NCI-H2196 treated with DMSO at 0.1 percent for 48 hours (cell line): Measurements from ENCODE around the gene ANKS1B.
"Not testable (repeated sequence)": the region's sequence is repeated elsewhere in the genome, so short reads cannot be mapped to it uniquely, and the experiment has no call there.

Experiments used
- DNase-seq: peaks from one replicate; lab custom pipeline; 2025; ENCODE audit not compliant: unreplicated experiment; lab: John Stamatoyannopoulos, UW

The ANKS1B gene

GRCh38 chr12:99879439-99879838 is 105.3 kb downstream of the ANKS1B start:
- no peak for DNase-seq

DNA sequence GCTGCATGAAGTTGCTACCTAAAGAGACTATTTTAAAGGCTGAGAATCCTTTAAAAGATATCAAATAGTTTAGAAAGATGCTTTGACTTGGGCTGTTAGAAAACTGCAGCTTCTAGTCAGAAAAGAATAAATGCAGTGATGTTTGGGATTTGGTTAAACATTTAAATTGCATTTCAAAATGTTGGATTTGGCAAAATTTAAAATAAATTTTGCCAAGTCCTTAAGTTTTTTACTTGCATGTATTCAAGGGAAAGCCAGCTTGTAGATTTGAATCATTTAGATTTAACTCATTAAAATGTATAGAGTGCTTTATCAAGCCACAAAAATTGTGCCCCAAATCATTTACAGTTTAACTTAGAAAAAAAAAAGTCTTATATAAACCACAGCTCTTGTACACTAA is 109.7 kb downstream of the ANKS1B start:
- DNase-seq, result no peak

- no peak for DNase-seq
Observed at GRCh38 chr12:99870085-99870484, 114.7 kb downstream of the ANKS1B start.

GRCh38 chr12:99861731-99862130 is 123.0 kb downstream of the ANKS1B start:
- no peak for DNase-seq

GRCh38 chr12:99859126-99859525 is 125.6 kb downstream of the ANKS1B start:
- no peak for DNase-seq

DNA sequence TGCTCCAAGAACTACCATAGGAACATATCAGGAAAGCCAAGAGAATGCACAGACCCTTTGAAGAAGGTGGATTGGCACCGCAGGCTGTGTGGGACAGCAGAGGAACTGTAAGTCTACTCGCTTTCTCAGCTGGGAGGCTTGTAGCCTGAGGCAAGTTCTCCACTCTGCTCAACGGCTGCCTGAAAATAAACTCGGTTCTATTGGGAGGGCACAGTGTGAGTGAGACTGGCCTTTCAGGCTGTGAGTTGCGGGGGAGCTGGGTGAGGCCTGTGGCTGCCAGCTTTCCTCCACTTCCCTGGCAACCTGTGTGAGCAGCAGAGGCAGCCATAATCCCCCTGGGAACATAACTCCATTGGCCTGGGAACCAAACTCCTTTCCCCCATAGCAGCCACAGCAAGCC is 132.1 kb downstream of the ANKS1B start:
- DNase-seq, result no peak

DNA sequence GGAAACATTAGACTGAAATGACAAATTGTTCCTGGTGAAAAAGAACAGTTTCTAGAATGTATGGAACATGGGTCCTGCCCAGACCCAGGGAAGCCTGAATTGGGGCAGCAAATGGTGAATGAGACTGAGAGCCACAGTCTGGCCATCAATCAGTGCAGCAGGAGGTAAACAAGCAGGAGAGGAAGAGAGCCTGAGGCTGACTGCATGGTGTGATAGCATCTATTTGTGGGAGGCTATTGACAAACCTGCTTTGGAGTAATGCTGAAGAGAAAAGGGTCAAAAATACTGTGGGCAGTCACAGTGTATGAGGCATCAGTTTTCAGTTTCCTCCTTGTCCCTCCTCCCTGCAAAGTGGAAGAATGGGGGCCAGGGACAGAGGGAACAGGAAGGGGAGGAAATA is 136.8 kb downstream of the ANKS1B start:
- DNase-seq, result no peak

DNA sequence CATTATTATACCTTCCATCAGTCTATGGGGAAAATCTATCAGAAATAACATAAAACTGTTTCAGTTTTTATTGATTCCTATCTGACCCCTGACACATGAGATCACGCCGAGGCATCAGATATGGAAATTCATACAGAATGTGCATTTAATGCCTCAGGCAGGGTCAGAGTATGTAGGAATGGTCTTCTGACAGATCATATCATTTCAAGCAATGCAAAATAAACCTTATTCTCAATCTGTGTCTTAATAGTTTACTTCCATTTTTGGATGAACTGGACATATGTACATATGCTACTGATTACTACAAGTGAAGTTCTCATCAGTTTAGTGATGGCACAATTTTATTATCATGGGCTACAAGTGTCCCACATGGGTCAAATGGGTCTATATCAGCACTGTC is 150.0 kb downstream of the ANKS1B start:
- DNase-seq, result no peak

GRCh38 chr12:99833397-99833796 is 151.3 kb downstream of the ANKS1B start:
- DNase-seq, result no peak

DNA sequence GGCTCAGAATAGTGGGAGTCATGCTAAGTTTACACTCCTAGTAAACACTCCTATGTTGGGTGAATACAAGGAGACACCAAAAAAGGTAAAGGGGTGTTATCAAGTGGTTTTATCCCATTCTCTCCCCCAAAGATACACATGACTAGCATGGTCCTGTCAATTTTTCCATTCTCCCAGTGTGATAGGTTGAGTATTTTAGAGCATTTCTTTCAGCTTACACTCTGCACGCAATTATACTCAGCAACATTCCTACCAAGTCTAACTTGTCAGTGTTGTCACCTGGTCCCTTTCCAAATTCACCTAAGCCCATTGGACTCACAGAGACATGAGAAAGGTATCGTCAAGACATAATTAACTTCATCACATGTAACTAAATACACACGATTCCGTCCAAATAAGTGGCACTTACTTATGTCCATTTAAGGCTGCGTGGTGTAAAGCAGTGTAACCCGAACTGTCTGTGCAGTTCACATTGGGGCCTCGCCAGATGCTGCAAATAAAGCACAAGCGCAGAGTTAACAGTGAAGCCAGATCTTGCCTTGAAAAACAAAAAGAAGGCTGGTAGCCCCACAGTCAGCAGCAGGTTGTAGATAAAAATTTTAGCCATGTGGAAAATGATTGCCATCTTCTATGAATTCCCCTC is 159.7 kb downstream of the ANKS1B start:
- peak; percentile 54 for DNase-seq

DNA sequence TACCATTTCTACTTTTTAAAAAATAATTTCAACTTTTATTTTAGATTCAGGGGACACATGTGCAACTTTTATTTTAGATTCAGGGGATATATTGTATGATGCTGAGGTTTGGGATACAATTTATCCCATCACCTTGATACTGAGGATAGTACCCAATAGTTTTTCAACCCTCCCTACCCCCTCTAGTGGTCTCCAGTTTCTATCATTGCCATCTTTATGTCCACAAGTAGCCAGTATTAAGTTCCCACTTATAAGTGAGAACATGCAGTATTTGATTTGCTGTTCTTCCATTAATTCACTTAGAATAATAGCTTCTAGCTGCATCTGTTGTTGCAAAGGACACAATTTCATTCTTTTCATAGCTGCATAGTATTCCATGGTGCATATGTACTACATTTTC is 162.5 kb downstream of the ANKS1B start:
- no peak for DNase-seq

GRCh38 chr12:99810718-99811593 is 173.8 kb downstream of the ANKS1B start:
- DNase-seq, result peak; percentile 77

DNA sequence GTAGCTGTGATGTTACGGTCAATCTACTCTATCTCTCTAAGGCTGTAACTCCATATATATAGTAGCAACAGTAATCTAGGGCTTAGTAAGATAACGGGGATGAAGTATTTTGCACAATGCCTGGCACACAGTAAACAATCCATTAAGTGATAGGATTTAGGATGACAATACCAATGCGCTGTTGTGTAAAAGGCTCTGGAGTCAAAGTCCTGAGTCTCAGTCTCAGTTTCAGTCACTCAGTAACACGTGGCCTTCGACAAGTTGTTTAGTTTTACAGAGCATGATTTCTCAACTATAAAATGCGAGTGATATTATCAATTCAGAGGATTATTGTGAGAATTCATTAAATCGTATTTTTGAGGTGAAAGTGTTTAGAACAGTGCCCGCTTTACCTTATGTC is 174.8 kb downstream of the ANKS1B start:
- DNase-seq, result no peak

DNA sequence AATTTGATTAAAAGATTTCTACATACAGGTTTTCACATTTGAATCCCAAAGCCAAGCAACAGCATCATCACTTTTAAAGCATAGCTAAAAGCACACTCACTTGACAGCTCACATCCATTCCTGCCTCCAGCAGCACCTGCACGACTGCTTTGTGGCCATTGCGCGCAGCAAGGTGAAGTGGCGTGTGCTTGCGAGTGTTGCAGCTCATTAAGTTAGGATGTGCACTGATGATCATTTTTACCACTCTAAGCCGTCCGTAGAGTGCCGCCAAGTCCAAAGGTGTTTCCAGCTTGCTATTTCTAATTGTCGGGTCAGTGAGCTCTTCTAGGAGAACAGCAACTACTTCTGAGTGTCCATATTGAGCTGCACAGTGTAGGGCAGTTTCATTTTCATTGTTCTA is 178.4 kb downstream of the ANKS1B start:
- no peak for DNase-seq

GRCh38 chr12:99804715-99805114 is 180.0 kb downstream of the ANKS1B start:
- no peak for DNase-seq

DNA sequence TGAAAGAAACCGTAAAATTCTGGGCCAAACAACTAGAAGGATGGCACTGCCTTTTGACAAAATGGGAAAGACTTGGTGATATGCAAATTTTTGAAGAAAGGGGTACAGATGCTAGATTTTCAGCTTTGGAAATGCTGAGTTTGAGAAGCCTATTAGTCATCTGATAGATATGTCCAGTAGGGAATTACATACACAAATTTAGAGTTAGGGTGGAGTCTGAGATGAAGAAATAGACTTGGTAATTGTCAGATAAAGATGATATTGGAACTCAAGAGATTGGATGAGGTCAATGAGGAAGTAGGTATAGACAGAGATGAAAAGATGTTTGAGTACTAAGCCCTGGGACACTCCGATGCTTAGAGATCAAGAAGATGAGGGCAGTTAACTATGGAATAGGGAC is 184.1 kb downstream of the ANKS1B start:
- DNase-seq, result no peak

- DNase-seq, result not testable (repeated sequence)
Observed at GRCh38 chr12:99797931-99798330, 186.8 kb downstream of the ANKS1B start.

GRCh38 chr12:99783421-99783820 is 201.3 kb downstream of the ANKS1B start:
- DNase-seq, result no peak

DNA sequence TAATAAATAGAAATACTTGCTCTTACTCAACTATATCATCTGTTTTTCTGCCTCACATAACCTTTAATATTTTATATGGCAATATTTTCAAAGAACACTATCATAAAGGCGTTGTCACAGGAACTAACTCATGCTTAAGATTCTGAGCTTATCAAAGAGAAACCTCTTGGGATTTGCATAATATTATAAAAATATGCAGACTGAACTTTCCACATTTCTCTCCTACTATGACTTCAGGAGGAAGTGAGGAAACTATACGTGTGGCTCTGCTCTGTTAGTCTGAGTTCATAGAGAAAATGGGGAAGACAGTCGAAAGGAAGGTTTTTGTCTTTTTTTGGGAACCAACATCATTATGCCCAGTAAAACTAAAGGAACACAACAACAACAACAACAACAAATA is 212.5 kb downstream of the ANKS1B start:
- no peak for DNase-seq

GRCh38 chr12:99771659-99772058 is 213.1 kb downstream of the ANKS1B start:
- DNase-seq, result no peak

DNA sequence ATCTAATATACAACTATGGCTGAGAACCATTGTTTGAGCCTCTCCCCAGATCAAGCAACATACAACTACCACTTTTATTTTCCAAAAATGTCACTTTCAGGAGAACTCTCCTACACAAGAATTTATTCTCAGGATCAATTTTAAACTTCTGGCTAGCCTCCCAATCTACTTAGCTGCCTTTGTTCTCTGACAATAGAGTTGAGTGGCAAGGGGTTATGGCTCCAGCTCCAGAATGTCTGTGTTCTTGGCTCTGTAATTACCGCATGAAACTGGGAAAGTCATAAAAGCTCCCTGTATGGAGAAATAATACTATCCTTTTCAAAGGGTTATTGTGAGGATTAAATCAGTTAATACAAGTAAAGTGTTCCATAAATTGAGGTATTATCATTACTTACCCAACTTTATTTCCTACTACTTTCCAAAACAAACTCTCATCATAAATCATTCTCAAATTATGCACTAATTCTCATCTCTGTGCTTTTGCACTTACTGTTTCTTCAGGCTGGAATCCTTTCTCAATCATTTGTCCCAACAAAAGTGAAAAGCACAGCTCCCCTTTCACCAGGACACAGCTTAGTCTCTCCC is 215.2 kb downstream of the ANKS1B start:
- no peak for DNase-seq

DNA sequence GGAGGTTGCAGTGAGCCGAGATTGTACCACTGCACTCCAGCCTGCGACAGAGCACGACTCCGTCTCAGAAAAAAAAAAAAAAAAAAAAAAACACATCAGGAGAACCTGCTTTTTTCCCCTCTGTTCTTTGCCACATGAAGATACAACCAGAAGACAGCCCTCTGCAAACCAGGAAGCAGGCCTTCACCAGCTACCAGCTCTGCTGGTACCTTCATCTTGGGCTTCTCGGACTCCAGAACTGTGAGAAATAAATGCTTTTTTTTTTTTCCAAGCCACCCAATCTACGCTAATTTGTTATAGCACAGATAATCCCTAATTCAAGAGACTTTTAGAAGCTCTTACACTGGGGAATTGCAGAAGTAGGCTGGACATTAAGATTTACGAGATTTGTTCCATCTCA is 216.0 kb downstream of the ANKS1B start:
- no peak for DNase-seq
